ENCODE measurements around the gene PSMA8.

GRCh38 chr18:26190506-26190905 lies 56.8 kb downstream of the PSMA8 start:
- TF ChIP-seq CTCF (IDR thresholded peaks at IDR 0.05), result no peak
- no peak for TF ChIP-seq POLR2A (IDR thresholded peaks at IDR 0.05)

All from esophagus squamous epithelium (tissue), 4 donors.